Transverse colon (tissue), 4 donors: ENCODE measurements around the gene MYH14. TPM values are rescaled to one million over a fixed set of nuclear protein-coding genes. Genes with fewer than 3 reads are reported as not detected.

ENCODE experiments used
- DNase-seq: peaks from one replicate; pipeline ENCODE4 v3.0.0-alpha.2; 2019
- H3K27ac ChIP-seq, 4 donors: fragments of 200-600 bp; sonication (generic); 2 replicates each; pipeline ENCODE4 v1.5.1; 2016 to 2018; ENCODE audit warnings: inconsistent platforms in 4 of 4
- H3K27me3 ChIP-seq: fragments of 200-600 bp; sonication (generic); 2 replicates; pipeline ENCODE4 v1.5.1; 2017; ENCODE audit warnings: inconsistent platforms
- H3K36me3 ChIP-seq, 4 donors: fragments of 200-600 bp; sonication (generic); 2 replicates each; pipeline ENCODE4 v1.5.1; 2017 to 2019; ENCODE audit warnings: inconsistent platforms in 4 of 4
- H3K4me1 ChIP-seq, 4 donors: fragments of 200-600 bp; sonication (generic); 2 replicates each; pipeline ENCODE4 v1.5.1; 2017 to 2020; ENCODE audit warnings: inconsistent platforms in 4 of 4
- H3K4me3 ChIP-seq, 4 donors: fragments of 200-600 bp; sonication (generic); 1 replicate in 1 of 4; 2 replicates in 3 of 4; pipeline versions ENCODE4 v1.5.1 to v1.6.1; 2017 to 2019; ENCODE audit warnings: inconsistent platforms in 4 of 4
- H3K9me3 ChIP-seq, 2 donors: fragments of 200-600 bp; sonication (generic); 2 replicates each; pipeline ENCODE4 v1.5.1; 2017 to 2019; ENCODE audit warnings: inconsistent platforms in 2 of 2
- CTCF ChIP-seq, 5 experiments: fragments of 200-600 bp in 3 of 5; fragments of 450-650 bp in 2 of 5; sonication (generic) in 3 of 5; IDR thresholded peaks; 1 replicate in 2 of 5; 2 replicates in 3 of 5; pipeline ENCODE4 v1.5.1; 2016 to 2017; ENCODE audit warnings: antibody characterized with exemption in 5 of 5, inconsistent platforms in 3 of 5, mild to moderate bottlenecking in 2 of 5, moderate library complexity in 1 of 5
- EP300 ChIP-seq: sonication (generic); formaldehyde crosslinking; IDR thresholded peaks from one replicate; pipeline ENCODE4 v1.6.1; 2017; ENCODE audit warnings: antibody characterized with exemption, low read depth
- POLR2A ChIP-seq: fragments of 450-650 bp; IDR thresholded peaks from one replicate; pipeline ENCODE4 v1.6.1; 2016; ENCODE audit warnings: antibody characterized with exemption, mild to moderate bottlenecking, moderate library complexity
- POLR2AphosphoS5 ChIP-seq, 3 donors: sonication (generic); formaldehyde crosslinking; IDR thresholded peaks; one replicate each; pipeline ENCODE4 v1.6.1; 2016; ENCODE audit warnings: antibody characterized with exemption in 3 of 3
- WGBS, 2 donors: methylation state at CpG; one replicate each; pipeline ENCODE4 v1.1.5; 2018; ENCODE audit warnings: low coverage in 1 of 2; 5-methylcytosine and 5-hydroxymethylcytosine counted together
- in situ Hi-C, 4 donors: fragments of 200-750 bp; cut with MboI; loops; one replicate each; pipeline versions ENCODE4 v1.15.0 to v1.15.1; 2017; ENCODE audit warnings: low sequenced_read_pairs in 3 of 4, low pct_ligation_motif_present in 1 of 4, low pct_unique_long_range_greater_than_20kb in 1 of 4
- intact Hi-C: fragments of 100-400 bp; cut with DNase I; formaldehyde crosslinking; loops from one replicate; pipeline ENCODE4 v1.15.1; 2023; ENCODE audit warnings: low total_unique reads
- total RNA-seq, 4 donors: library from RNA; depleted of rRNA; stranded (reverse); fragments of >200 nt; gene quantifications; one replicate each; pipeline ENCODE4 v1.1.0, GENCODE V29; 2016

MYH14 gene
- total RNA-seq, 4 donors from 2014 or later: 321 to 814 (median 393) TPM

DNA sequence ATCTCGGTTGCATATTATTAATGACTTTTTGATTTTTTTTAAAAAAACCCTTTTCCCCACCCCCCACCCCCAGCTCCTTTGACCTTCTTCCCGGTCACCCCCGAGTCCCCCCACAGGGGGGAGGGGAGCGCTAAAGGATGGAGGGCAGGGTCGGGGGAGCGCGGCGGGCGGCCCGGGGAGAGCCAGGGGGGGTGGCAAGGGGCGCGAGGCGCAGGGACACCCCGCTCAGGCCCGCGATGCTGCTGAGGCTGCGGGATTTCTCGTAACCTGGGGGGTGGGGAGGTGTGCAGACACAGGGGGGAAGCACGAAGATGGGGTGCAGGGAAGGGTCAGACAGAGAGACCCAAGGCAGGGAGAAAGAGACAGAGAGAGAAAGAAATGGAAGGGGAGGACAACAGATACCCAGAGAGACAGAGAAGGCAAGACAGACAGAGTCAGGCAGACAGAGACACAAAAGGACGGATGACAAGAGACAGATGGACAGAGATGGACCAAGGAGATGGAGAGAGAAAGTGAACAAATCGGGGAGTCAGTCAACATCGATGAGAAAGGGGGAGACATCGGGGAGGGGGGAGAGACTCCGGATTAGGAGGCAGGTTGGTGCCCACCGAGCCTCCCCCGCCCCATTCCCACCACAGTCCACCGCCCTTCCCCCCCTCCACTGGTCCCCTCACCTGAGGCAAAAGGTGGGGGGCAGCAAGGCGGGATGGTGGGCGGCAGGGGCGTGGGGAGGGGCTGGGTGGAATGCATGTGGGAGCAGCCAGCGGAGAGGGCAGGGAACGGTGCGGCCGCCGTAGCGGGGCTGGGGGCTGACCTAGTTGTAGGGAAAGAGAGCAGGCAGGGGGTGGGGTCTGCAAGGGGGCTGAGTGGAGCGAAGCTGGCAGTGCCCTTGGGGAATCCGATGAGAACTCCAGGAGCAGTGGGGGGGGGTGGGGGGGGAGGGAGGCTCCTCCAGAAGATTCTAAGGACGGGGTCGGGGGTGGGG is 111.6 kb downstream of the MYH14 start:
- Histone ChIP-seq H3K36me3 (no peaks in the 10 kb centered on the region), H3K27me3 (peaks cover 63% of the 10 kb centered on the region), H3K4me3 (no peak overlapping the region), H3K27ac (no peak overlapping the region), H3K9me3 (no peaks in the 10 kb centered on the region), H3K4me1 (no peaks in the 10 kb centered on the region)
- WGBS, 2 donors: 23 to 53% methylated on average over 6 to 40 of the region's 40 CpGs
- in situ Hi-C loops: no loop called here
- no peak for DNase-seq
- TF ChIP-seq CTCF (IDR thresholded peaks at IDR 0.05) (no peak), POLR2A (no peak), EP300 (no peak), POLR2AphosphoS5 (IDR thresholded peaks at IDR 0.05) (no peak)
- intact Hi-C loops: no loop called here

- Histone ChIP-seq H3K4me1 (no peaks in the 10 kb centered on the region), H3K4me3 (no peak overlapping the region), H3K27ac (no peak overlapping the region), H3K9me3 (no peaks in the 10 kb centered on the region), H3K36me3 (no peaks in the 10 kb centered on the region), H3K27me3 (peaks cover 60% of the 10 kb centered on the region)
- 30% methylated on average over 18 of the region's 18 CpGs; no CpG with 5 or more reads in 1 of the 2 donors for WGBS, 2 donors
- intact Hi-C loops (no loop called here), in situ Hi-C loops (no loop called here)
- DNase-seq: no peak
- TF ChIP-seq POLR2AphosphoS5 (IDR thresholded peaks at IDR 0.05) (no peak), EP300 (no peak)
These were observed 112.5 kb downstream of the MYH14 start for GRCh38 chr19:50315773-50316448.

DNA sequence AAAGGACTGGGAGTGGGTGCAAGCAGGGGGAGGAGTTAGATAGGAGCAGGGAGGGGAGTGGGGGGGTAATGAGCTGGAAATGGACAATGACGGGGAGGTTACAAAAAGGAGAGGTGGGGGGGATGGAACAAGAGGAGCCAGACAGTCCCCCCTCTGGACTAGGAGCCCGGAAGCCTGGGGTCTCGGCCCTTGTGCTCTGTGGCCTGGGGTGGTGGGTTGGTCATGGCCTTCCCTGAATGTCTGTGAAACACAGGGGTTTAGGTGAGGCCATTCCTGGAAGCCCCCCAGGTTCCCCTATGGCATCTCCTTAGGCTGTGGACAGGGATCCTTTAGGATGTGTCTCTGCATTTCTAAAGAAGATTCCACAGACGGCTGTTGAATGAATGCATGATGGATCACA is 113.7 kb downstream of the MYH14 start:
- Histone ChIP-seq H3K27ac (no peak overlapping the region), H3K4me1 (no peaks in the 10 kb centered on the region), H3K9me3 (no peaks in the 10 kb centered on the region), H3K4me3 (no peak overlapping the region), H3K27me3 (peaks cover 48% of the 10 kb centered on the region), H3K36me3 (no peaks in the 10 kb centered on the region)
- intact Hi-C loops: no loop called here
- WGBS, 2 donors: 81 to 85% methylated on average over 3 to 4 of the region's 4 CpGs
- TF ChIP-seq POLR2AphosphoS5 (IDR thresholded peaks at IDR 0.05) (no peak), POLR2A (no peak), CTCF (IDR thresholded peaks at IDR 0.05) (no peak), EP300 (no peak)
- in situ Hi-C loops: no loop called here
- DNase-seq: no peak

DNA sequence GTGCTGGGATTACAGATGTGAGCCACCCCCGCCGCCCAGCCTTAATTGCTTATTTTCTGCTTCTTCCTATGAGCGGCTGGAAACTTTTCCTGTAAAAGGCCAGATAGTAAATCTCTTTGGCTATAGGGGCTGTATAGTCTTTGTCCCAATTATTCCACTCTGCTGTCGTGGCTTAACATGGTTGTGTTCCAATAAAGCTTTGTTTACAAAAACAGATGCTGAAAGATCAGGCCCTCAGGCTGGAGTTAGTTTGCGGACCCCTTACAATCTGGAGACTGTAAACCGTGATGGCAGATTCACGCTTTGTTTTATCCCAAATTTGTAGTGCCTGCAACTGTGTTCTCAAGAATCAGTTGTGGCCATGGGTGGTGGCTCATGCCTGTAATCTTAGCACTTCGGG is 115.0 kb downstream of the MYH14 start:
- no peaks in the 10 kb centered on the region for H3K9me3 ChIP-seq
- in situ Hi-C loops: no loop called here
- 74 to 81% methylated on average over 7 to 8 of the region's 8 CpGs for WGBS, 2 donors
- no peak overlapping the region for H3K4me3 ChIP-seq
- DNase-seq: no peak
- H3K27ac ChIP-seq: no peak overlapping the region
- peaks cover 35% of the 10 kb centered on the region for H3K27me3 ChIP-seq
- TF ChIP-seq EP300 (no peak), POLR2A (no peak), POLR2AphosphoS5 (IDR thresholded peaks at IDR 0.05) (no peak), CTCF (IDR thresholded peaks at IDR 0.05) (no peak)
- no peaks in the 10 kb centered on the region for H3K36me3 ChIP-seq
- intact Hi-C loops: no loop called here
- no peaks in the 10 kb centered on the region for H3K4me1 ChIP-seq
